ENCODE data around the gene PCOLCE2.

- no peak for TF ChIP-seq EZH2 (IDR thresholded peaks at IDR 0.05; ENCODE audit: low read length, missing control alignments)
- TF ChIP-seq CTCF (conservative IDR thresholded peaks at IDR 0.05 in 1 of 2, IDR thresholded peaks at IDR 0.05 in 1 of 2; ENCODE audit: low read depth in 1 of 2, low read length in 2 of 2) = no peak
Measured at GRCh38 chr3:142817897-142818296, 71.0 kb downstream of the PCOLCE2 start.
